AG09319 (cell line): ENCODE data around the gene OXNAD1.
"Not testable (repeated sequence)": the region's sequence is repeated elsewhere in the genome, so short reads cannot be mapped to it uniquely, and the experiment has no call there.

Experiments
- DNase-seq: peaks from one replicate; pipeline ENCODE4 v3.0.0-alpha.2; 2010; ENCODE audit warnings: low read depth; ENCODE audit errors: extremely low read depth
- CTCF ChIP-seq: IDR thresholded peaks from 2 replicates; pipeline ENCODE4 v1.5.1; 2011; ENCODE audit warnings: low read depth, mild to moderate bottlenecking, inconsistent platforms, low read length, moderate library complexity

OXNAD1 gene

DNA sequence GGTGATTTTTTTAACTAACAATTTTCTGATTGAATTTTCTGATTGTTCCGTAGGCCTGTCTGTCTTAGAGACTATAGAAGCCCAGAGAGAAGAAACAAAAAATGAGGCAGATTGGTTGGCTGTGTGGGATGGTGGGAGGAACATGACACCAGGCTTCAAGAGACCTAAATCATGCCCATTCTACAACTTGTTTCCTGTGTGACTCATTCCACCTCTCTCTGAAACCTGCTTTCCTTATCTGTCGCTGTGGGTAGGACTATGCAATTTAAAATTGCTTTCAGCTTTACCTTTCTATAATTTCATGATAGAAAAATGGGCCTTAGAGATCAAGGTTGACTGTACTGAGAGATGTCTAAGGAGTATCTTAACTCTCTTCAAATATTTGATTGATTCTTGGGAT lies 44.5 kb downstream of the OXNAD1 start:
- DNase-seq: no peak

DNA sequence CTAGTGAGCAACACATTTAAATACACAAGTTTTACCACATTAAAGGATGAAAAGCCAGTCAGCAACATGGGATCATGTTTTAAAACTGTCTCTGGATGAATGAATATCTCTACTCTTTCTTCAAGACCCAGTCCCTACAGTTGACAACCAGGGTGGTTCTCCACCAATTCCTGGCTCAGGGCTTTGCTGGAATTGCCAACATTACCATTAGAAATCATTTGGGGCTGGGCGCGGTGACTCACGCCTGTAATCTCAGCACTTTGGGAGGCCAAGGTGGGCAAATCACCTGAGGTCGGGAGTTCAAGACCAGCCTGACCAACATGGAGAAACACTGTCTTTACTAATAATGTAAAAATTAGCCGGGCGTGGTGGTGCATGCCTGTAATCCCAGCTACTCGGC lies 45.5 kb downstream of the OXNAD1 start:
- DNase-seq: not testable (repeated sequence)

More for the DNA sequence above, 44.5 kb downstream of the OXNAD1 start:
- TF ChIP-seq CTCF: no peak

- DNase-seq: no peak
Observed at GRCh38 chr3:16311960-16312451, 47.0 kb downstream of the OXNAD1 start.

DNA sequence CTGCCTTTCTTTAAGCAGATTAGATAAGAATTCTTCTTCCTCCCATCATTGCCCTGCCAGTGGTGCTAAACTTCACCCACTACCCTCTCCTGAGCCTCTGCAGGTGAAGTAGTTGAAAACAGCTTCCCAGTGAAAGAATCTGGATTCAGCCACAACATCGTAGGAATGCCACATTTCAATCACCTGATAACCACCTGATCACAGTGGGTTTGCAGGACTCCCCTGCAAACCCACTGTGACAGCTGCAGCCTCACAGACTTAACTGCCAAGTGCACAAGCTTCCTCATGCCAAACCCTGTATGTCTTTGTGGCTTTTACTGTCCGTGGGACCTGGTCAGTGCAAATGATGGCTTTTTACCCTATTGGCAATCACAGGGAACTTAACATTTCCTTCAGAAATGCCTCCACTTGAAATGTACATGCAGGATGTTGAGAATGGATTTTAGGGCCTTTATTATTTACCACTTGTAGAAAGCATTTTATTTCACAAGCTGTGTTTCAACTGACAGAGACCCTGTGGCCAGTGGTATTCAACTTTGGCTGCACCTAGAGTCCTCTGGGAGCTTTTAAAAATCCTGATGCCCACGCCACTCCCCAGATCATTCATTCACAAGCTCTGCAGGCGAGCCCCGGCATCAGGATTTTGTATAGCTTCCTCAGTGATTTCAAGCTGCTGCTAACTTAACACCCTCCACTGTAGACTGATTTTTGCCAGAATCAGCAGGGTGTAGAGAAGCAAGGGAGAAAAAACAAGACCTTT lies 49.1 kb downstream of the OXNAD1 start:
- no peak for TF ChIP-seq CTCF
- DNase-seq: no peak

More at GRCh38 chr3:16311960-16312451, 47.0 kb downstream of the OXNAD1 start:
- no peak for TF ChIP-seq CTCF

GRCh38 chr3:16315623-16316022 lies 50.6 kb downstream of the OXNAD1 start:
- no peak for DNase-seq
- TF ChIP-seq CTCF: no peak

- TF ChIP-seq CTCF: no peak
Observed at GRCh38 chr3:16316396-16316795, 51.4 kb downstream of the OXNAD1 start.

DNA sequence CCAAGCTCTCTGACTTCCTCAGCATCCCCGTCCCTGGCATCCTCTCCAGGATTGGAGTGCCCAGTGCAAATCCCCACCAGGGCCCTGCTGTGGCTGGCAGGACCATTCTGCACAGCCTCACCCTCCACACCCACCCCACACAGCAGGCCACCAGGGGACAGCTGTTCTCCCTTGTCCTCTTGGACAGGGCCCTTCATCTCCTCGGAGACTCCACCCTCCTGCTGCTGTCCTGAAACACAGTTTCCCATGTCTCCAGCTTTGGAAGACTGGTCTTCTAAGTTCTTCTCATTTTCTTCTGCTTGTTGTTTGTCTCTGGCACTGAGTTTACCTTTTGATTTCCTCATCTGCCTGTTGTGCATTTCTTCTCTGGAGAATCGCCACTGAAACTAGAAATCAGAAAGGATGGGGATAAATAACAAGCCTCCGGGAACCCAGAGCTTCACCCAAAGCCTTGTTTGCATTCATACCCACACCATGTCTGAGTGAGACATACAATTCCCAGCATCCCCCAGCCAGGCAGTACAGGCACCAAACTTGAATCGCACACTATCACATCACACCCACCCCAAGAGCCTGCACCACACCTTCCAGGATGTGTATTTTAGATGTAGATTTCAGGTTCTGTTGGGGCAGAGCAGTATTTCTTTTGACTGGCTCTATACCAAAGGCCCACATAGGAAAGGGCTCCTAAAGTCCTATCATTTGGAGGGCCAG lies 52.0 kb downstream of the OXNAD1 start:
- DNase-seq: no peak
- no peak for TF ChIP-seq CTCF

More at GRCh38 chr3:16316396-16316795, 51.4 kb downstream of the OXNAD1 start:
- DNase-seq: no peak
